HG03439 (cell line): ENCODE data around the gene SPAG16.

Experiments used
- ATAC-seq: cut with Tn5 transposase; IDR thresholded peaks from one replicate; pipeline ENCODE4 v1.9.1; 2021; ENCODE audit warnings: mild to moderate bottlenecking, moderate library complexity; ENCODE audit not compliant: unreplicated experiment

Gene SPAG16

GRCh38 chr2:214130114-214130513 is 845.9 kb downstream of the SPAG16 start:
- ATAC-seq, result no peak

- ATAC-seq, result no peak
These were observed 851.7 kb downstream of the SPAG16 start for GRCh38 chr2:214135966-214136365.

- ATAC-seq, result no peak
These were observed 854.5 kb downstream of the SPAG16 start for GRCh38 chr2:214138779-214139178.

DNA sequence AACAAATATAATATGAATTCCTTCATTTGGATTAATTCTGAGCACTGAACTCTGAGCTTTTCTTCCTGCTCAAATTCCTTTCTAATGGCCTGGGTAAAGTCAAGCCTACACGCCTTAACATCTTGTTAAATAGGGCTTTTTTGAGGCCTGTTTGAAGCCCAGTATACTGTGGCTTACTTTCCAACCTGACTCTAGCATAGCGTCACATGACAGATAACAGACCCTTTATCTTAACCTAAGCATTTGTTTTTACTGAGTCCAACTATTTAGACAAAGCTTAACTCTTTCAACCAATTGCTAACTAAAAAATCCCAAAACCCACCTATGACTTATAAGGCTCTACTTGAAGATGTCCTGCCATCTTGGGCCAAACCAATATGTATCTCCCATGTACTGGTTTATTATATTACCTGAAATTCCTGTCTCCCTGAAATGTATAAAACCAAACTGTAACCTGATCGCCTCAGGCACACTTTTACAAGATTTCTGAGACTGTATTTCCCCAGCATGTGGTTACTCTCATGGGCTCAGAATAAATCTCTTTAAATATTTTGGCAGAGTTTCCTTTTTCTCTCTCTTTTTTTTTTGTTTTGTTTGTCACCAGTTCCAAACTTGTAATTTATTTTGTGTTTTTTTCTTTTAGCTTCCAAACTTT is 855.5 kb downstream of the SPAG16 start:
- ATAC-seq, result no peak

DNA sequence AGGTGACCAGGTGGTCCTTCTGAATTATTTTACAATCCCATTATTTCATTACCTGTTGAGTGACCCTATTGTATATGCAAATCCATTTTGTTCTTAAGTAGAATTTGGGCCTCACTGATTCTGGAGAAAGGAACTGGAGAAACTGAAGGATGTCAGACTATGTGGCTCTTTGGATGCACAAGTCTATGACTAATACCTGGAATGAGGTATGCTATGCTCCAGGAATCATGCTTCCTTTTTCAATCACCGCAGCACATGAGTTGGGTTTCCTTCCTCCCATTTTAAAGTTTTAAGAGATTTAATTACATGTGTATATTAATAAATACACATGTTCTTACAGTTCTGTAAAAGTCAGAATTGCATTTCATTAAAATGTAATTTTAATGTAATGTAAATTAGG is 872.7 kb downstream of the SPAG16 start:
- ATAC-seq, result no peak

- ATAC-seq, result no peak
These were observed 874.6 kb downstream of the SPAG16 start for GRCh38 chr2:214158851-214159250.

DNA sequence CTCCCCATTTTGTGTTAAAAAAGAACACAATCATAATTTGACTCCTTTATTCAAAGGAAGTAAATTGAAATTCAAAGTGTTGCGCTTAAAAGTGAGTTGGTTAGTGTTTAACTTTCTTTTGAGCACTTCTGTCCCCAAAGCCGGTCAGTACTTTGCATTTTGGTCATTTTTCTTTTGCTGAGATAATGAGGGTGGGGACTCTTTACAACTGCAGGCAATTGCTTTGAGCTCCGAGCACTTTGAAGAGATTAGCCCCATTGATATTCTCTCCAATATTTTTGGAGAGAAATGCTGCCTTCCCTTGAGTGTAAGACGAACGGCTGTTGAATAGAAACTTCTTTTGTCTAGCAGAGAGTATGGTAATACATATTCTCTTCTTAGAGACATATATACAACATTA is 885.0 kb downstream of the SPAG16 start:
- ATAC-seq, result no peak

GRCh38 chr2:214169736-214170135 is 885.5 kb downstream of the SPAG16 start:
- ATAC-seq, result no peak

GRCh38 chr2:214174563-214174962 is 890.3 kb downstream of the SPAG16 start:
- ATAC-seq, result no peak

GRCh38 chr2:214180071-214180470 is 895.8 kb downstream of the SPAG16 start:
- no peak for ATAC-seq

GRCh38 chr2:214180686-214181085 is 896.4 kb downstream of the SPAG16 start:
- no peak for ATAC-seq

- ATAC-seq, result no peak
These were observed 900.2 kb downstream of the SPAG16 start for GRCh38 chr2:214184461-214184860.

DNA sequence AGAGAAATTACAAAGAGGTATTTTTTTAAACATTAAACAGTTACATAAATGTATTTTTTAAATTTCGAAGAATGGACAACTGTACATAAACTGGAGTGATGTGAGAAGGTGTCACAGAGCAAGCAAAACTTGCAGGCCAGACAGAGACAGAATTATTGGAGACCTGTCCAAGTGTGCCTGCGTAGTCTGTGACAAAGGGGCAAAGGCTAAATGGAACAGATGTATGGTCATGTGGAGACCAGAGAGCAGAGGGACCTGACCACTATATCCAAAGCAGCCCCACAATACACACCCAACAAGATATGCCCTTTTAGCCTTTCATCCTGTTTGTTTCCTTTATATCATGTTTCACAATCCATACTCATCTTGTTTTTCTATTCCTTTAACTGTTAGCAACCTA is 901.3 kb downstream of the SPAG16 start:
- ATAC-seq, result no peak

GRCh38 chr2:214192711-214193110 is 908.4 kb downstream of the SPAG16 start:
- no peak for ATAC-seq

- ATAC-seq, result no peak
These were observed 909.7 kb downstream of the SPAG16 start for GRCh38 chr2:214193943-214194342.

GRCh38 chr2:214196260-214196659 is 912.0 kb downstream of the SPAG16 start:
- no peak for ATAC-seq

GRCh38 chr2:214201892-214202291 is 917.6 kb downstream of the SPAG16 start:
- no peak for ATAC-seq

GRCh38 chr2:214203214-214203613 is 919.0 kb downstream of the SPAG16 start:
- ATAC-seq, result no peak

GRCh38 chr2:214203744-214204289 is 919.6 kb downstream of the SPAG16 start:
- ATAC-seq, result no peak

DNA sequence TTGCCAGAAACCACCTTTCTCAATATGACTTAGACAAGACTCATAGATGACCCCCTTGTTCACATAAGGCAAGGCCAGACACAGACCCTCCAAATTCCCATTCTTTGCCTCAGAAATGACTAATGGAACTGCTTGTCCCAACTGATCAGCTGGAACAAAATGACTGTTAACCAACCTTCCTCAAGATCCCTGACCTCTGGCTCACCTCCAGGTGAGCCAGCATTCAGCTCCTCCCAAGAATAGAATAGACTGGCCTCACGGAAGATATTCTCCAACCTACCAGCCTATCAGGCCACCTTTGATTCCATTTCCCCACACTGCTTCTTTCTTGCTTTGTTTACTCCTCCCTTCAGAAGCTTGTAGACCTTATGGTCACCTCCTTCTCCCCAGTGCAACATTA is 930.8 kb downstream of the SPAG16 start:
- no peak for ATAC-seq

- ATAC-seq, result no peak
These were observed 932.9 kb downstream of the SPAG16 start for GRCh38 chr2:214217136-214217535.

DNA sequence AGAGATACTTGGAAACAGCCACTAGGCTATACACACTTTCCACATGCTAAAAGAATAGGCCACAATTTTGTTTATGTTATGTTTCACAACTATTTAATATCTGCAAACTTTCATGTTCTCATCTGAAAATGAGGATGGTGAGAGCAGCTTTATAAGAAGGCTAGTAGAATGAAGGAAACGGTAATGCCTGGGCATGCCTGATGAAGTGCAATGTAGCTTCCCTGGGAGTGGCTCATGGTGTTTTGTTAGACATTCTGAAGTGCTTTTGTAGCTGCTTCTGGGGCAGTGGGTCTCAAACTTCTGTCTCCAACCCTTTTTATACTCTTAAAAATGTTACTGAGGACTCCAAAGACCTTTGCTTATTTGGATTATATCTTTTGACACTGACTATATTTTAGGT is 933.3 kb downstream of the SPAG16 start:
- ATAC-seq, result no peak

- ATAC-seq, result no peak
These were observed 936.0 kb downstream of the SPAG16 start for GRCh38 chr2:214220251-214220650.
